IMR-90 (cell line): Measurements from ENCODE around the gene ZNF503. TPM values are rescaled to one million over a fixed set of nuclear protein-coding genes. Genes with fewer than 3 reads are reported as not detected.
A peak's percentile ranks its signal among the peaks of the same experiment; 100 is the strongest.

Experiments used
- ATAC-seq: fragments of 200-7000 bp; cut with Tn5 transposase; 2 replicates; pipeline ENCODE4 v1.9.1; 2020; ENCODE audit warnings: low read depth, mild to moderate bottlenecking, moderate library complexity
- BruUV-seq: library from RNA; stranded (reverse); fragments of 400-500 nt; replicated peaks from 2 replicates; lab custom pipeline; 2021; lab: Mats Ljungman, UMichigan
- CTCF ChIA-PET: fragments of 300-600 bp; formaldehyde crosslinking; extraction: SDS; loops from one replicate; lab custom pipeline; 2021; ENCODE audit warnings: antibody characterized with exemption; lab: Yijun Ruan, JAX
- POLR2A ChIA-PET: fragments of 300-600 bp; sonication (Branson Sonifier 250); formaldehyde crosslinking; loops from one replicate; lab custom pipeline; 2022; ENCODE audit warnings: antibody characterized with exemption; ENCODE audit not compliant: unreplicated experiment; lab: Charles Lee
- DNase-seq: peaks from one replicate; pipeline ENCODE4 v3.0.0; 2013
- H2AFZ ChIP-seq: replicated peaks from 2 replicates; pipeline ENCODE3; 2013; ENCODE audit warnings: low read length, mild to moderate bottlenecking; ENCODE audit not compliant: poor library complexity
- H2AK5ac ChIP-seq: 2 replicates; pipeline ENCODE4 v1.6.1; 2013; ENCODE audit warnings: low read depth, low read length, inconsistent platforms
- H2AK9ac ChIP-seq: replicated peaks from 2 replicates; pipeline ENCODE3; 2013; ENCODE audit warnings: mild to moderate bottlenecking, low read depth, low read length, moderate library complexity; ENCODE audit not compliant: poor library complexity
- H2BK120ac ChIP-seq: 2 replicates; pipeline ENCODE4 v1.6.1; 2013; ENCODE audit warnings: low read depth, low read length, inconsistent platforms
- H2BK15ac ChIP-seq: 3 replicates; pipeline ENCODE4 v1.6.1; 2013; ENCODE audit warnings: low read depth, low read length, inconsistent platforms
- H2BK20ac ChIP-seq: 2 replicates; pipeline ENCODE4 v1.6.1; 2013; ENCODE audit warnings: low read depth, mild to moderate bottlenecking, inconsistent platforms, low read length, moderate library complexity
- H2BK5ac ChIP-seq: 2 replicates; pipeline ENCODE4 v1.6.1; 2013; ENCODE audit warnings: mild to moderate bottlenecking, low read depth, low read length, inconsistent platforms; ENCODE audit not compliant: poor library complexity, severe bottlenecking
- H3K14ac ChIP-seq: replicated peaks from 2 replicates; pipeline ENCODE4 v1.6.1; 2013; ENCODE audit warnings: low read depth, low read length, inconsistent platforms
- H3K18ac ChIP-seq: 2 replicates; pipeline ENCODE4 v1.6.1; 2013; ENCODE audit warnings: low read depth, low read length, control low read depth
- H3K23ac ChIP-seq: 2 replicates; pipeline ENCODE4 v1.6.1; 2013; ENCODE audit warnings: low read depth, low read length, inconsistent platforms
- H3K27ac ChIP-seq: 2 replicates; pipeline ENCODE4 v1.5.1; 2013; ENCODE audit warnings: mild to moderate bottlenecking, control low read depth, low read length; ENCODE audit not compliant: insufficient read depth
- H3K27me3 ChIP-seq: 2 replicates; pipeline ENCODE4 v1.6.1; 2013; ENCODE audit warnings: low read length; ENCODE audit not compliant: control insufficient read depth, insufficient read depth
- H3K36me3 ChIP-seq: 2 replicates; pipeline ENCODE4 v1.6.1; 2013; ENCODE audit warnings: low read length, mixed read lengths; ENCODE audit not compliant: control insufficient read depth, insufficient read depth
- H3K4ac ChIP-seq: 2 replicates; pipeline ENCODE4 v1.6.1; 2013; ENCODE audit warnings: low read depth, low read length, inconsistent platforms
- H3K4me1 ChIP-seq: 2 replicates; pipeline ENCODE4 v1.6.1; 2013; ENCODE audit warnings: low read length, mixed read lengths; ENCODE audit not compliant: control insufficient read depth, insufficient read depth
- H3K4me2 ChIP-seq: 2 replicates; pipeline ENCODE4 v1.6.1; 2013; ENCODE audit warnings: low read depth, mild to moderate bottlenecking, control low read depth, low read length, moderate library complexity
- H3K4me3 ChIP-seq: 2 replicates; pipeline ENCODE4 v1.5.1; 2013; ENCODE audit warnings: low read depth, mild to moderate bottlenecking, control low read depth, low read length, moderate library complexity; ENCODE audit not compliant: insufficient read depth
- H3K56ac ChIP-seq: 2 replicates; pipeline ENCODE4 v1.6.1; 2013; ENCODE audit warnings: low read length, inconsistent platforms; ENCODE audit not compliant: insufficient read depth; ENCODE audit errors: extremely low read depth
- H3K79me1 ChIP-seq, 2 experiments: 2 replicates each; pipeline ENCODE4 v1.6.1; 2013; ENCODE audit warnings: low read length in 2 of 2, inconsistent platforms in 1 of 2, low read depth in 1 of 2
- H3K9ac ChIP-seq: 2 replicates; pipeline ENCODE4 v1.6.1; 2013; ENCODE audit warnings: low read depth, low read length, control low read depth
- H3K9me1 ChIP-seq: 2 replicates; pipeline ENCODE4 v1.6.1; 2013; ENCODE audit warnings: low read length, inconsistent platforms; ENCODE audit not compliant: insufficient read depth
- H3K9me3 ChIP-seq: 2 replicates; pipeline ENCODE4 v1.6.1; 2013; ENCODE audit warnings: low read length; ENCODE audit not compliant: control insufficient read depth, insufficient read depth
- H4K20me1 ChIP-seq: 2 replicates; pipeline ENCODE4 v1.6.1; 2013; ENCODE audit warnings: low read length, inconsistent platforms; ENCODE audit not compliant: insufficient read depth
- H4K5ac ChIP-seq: 2 replicates; pipeline ENCODE4 v1.6.1; 2013; ENCODE audit warnings: mild to moderate bottlenecking, low read depth, low read length, control low read depth
- H4K8ac ChIP-seq, 2 experiments: 2 replicates each; pipeline ENCODE4 v1.6.1; 2013; ENCODE audit warnings: low read depth in 2 of 2, low read length in 2 of 2, control low read depth in 1 of 2, inconsistent platforms in 1 of 2
- H4K91ac ChIP-seq: 2 replicates; pipeline ENCODE4 v1.6.1; 2013; ENCODE audit warnings: low read depth, low read length, inconsistent platforms; ENCODE audit not compliant: insufficient read depth
- BHLHE40 ChIP-seq: fragments of 150-350 bp; IDR thresholded peaks from 2 replicates; pipeline ENCODE4 v1.6.1; 2016; ENCODE audit warnings: mild to moderate bottlenecking, low read depth, low read length
- CEBPB ChIP-seq: IDR thresholded peaks from 2 replicates; pipeline ENCODE4 v1.6.1; 2012; ENCODE audit warnings: low read depth, low read length, improper control_type of control experiment
- CHD1 ChIP-seq: IDR thresholded peaks from 2 replicates; pipeline ENCODE4 v1.6.1; 2012; ENCODE audit warnings: low read depth, low read length, improper control_type of control experiment
- CTCF ChIP-seq: conservative IDR thresholded peaks from 2 replicates; pipeline ENCODE4 v1.5.1; 2012; ENCODE audit warnings: mild to moderate bottlenecking, low read depth, low read length, improper control_type of control experiment
- ELK1 ChIP-seq: fragments of 150-350 bp; IDR thresholded peaks from 2 replicates; pipeline ENCODE4 v1.6.1; 2016; ENCODE audit warnings: low read depth, mild to moderate bottlenecking, low read length, moderate library complexity, borderline replicate concordance
- FOS ChIP-seq: fragments of 150-350 bp; IDR thresholded peaks from 2 replicates; pipeline ENCODE4 v1.6.1; 2016; ENCODE audit warnings: low read depth, low read length
- MAFK ChIP-seq: IDR thresholded peaks from 2 replicates; pipeline ENCODE4 v1.6.1; 2012; ENCODE audit warnings: low read depth, low read length, improper control_type of control experiment
- MAZ ChIP-seq: IDR thresholded peaks from 2 replicates; pipeline ENCODE4 v1.6.1; 2012; ENCODE audit warnings: low read depth, mild to moderate bottlenecking, low read length, improper control_type of control experiment, moderate library complexity, borderline replicate concordance
- MXI1 ChIP-seq: IDR thresholded peaks from 2 replicates; pipeline ENCODE4 v1.6.1; 2012; ENCODE audit warnings: low read depth, mild to moderate bottlenecking, low read length, moderate library complexity, borderline replicate concordance
- NFE2L2 ChIP-seq: fragments of 150-350 bp; IDR thresholded peaks from 2 replicates; pipeline ENCODE4 v1.6.1; 2016; ENCODE audit warnings: low read depth, mild to moderate bottlenecking, low read length
- POLR2A ChIP-seq: IDR thresholded peaks from 2 replicates; pipeline ENCODE4 v1.6.1; 2012; ENCODE audit warnings: mild to moderate bottlenecking, low read depth, low read length
- RAD21 ChIP-seq: IDR thresholded peaks from 2 replicates; pipeline ENCODE4 v1.6.1; 2012; ENCODE audit warnings: low read length, improper control_type of control experiment
- RCOR1 ChIP-seq: IDR thresholded peaks from 2 replicates; pipeline ENCODE4 v1.6.1; 2012; ENCODE audit warnings: mild to moderate bottlenecking, low read length, improper control_type of control experiment; ENCODE audit not compliant: insufficient replicate concordance
- RFX5 ChIP-seq: IDR thresholded peaks from 2 replicates; pipeline ENCODE4 v1.8.0; 2012; ENCODE audit warnings: low read depth, mild to moderate bottlenecking, low read length, moderate library complexity
- SMC3 ChIP-seq: fragments of 150-350 bp; IDR thresholded peaks from 2 replicates; pipeline ENCODE4 v1.6.1; 2016; ENCODE audit warnings: low read depth, mild to moderate bottlenecking, antibody characterized with exemption, low read length, moderate library complexity
- WGBS, 2 experiments: methylation state at CpG; one replicate each; pipeline versions ENCODE4 v1.1.5 to v1.1.7; 2013; ENCODE audit warnings: missing lambda C conversion rate in 2 of 2; ENCODE audit not compliant: insufficient read length in 1 of 2; ENCODE audit errors: extremely low coverage in 2 of 2; 5-methylcytosine and 5-hydroxymethylcytosine counted together
- dilution Hi-C: fragments of 300-500 bp; cut with HindIII; formaldehyde crosslinking; loops from one replicate; pipeline ENCODE4 v1.14.3; 2018; ENCODE audit warnings: low sequenced_read_pairs; ENCODE audit not compliant: unreplicated experiment
- in situ Hi-C: fragments of 300-500 bp; cut with MboI; formaldehyde crosslinking; loops from 3 replicates; pipeline ENCODE4 v1.14.3; 2019; ENCODE audit warnings: low sequenced_read_pairs, inconsistent platforms, mixed read lengths
- intact Hi-C: fragments of 100-400 bp; cut with micrococcal nuclease; formaldehyde crosslinking; loops from 2 replicates; pipeline ENCODE4 v1.10.0; 2022
- polyA plus RNA-seq, 3 experiments: library from polyadenylated mRNA; depleted of rRNA; stranded (reverse); fragments of >200 nt; gene quantifications; 2 replicates each; pipeline ENCODE4 v1.2.3, GENCODE V29; 2012; ENCODE audit warnings: low replicate concordance in 1 of 3
- total RNA-seq: library from RNA; depleted of rRNA; stranded (reverse); fragments of >200 nt; gene quantifications from 2 replicates; pipeline ENCODE4 v1.2.3, GENCODE V29; 2012
- TF ChIP-seq, protein P1 (sequence below): fragments of 150-350 bp; IDR thresholded peaks from 2 replicates; pipeline ENCODE4 v1.6.1; 2017; ENCODE audit warnings: mild to moderate bottlenecking, antibody characterized with exemption, low read length, low read depth

The ZNF503 gene
- total and polyA plus RNA-seq, 2 of the 4 experiments (the other 2 are of a cell fraction): 0.36 to 5.8 TPM

- ATAC-seq: no peak
- H3K14ac ChIP-seq: peak overlapping the region; percentile 67; the same call in 1 of the 2 replicates
- peak overlapping the region; percentile 85 for H2BK120ac ChIP-seq
- H3K27ac ChIP-seq: no peak overlapping the region
- no peaks in the 10 kb centered on the region for H3K27me3 ChIP-seq
- H3K4ac ChIP-seq: peak overlapping the region; percentile 89; the same call in 1 of the 2 replicates
- no peak overlapping the region for H3K4me3 ChIP-seq
- H2AK9ac ChIP-seq: no peak overlapping the region
- TF ChIP-seq FOS (no peak), MAFK (no peak), BHLHE40 (no peak), CHD1 (no peak), RFX5 (no peak), MAZ (no peak), CEBPB (no peak), NFE2L2 (no peak), MXI1 (no peak), SMC3 (no peak), RAD21 (no peak), RCOR1 (no peak), POLR2A (no peak), CTCF (no peak), ELK1 (no peak)
- TF ChIP-seq, protein P1, sequence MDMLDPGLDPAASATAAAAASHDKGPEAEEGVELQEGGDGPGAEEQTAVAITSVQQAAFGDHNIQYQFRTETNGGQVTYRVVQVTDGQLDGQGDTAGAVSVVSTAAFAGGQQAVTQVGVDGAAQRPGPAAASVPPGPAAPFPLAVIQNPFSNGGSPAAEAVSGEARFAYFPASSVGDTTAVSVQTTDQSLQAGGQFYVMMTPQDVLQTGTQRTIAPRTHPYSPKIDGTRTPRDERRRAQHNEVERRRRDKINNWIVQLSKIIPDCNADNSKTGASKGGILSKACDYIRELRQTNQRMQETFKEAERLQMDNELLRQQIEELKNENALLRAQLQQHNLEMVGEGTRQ: no peak
- peaks cover 14% of the 10 kb centered on the region for H3K9me1 ChIP-seq
- H3K9me3 ChIP-seq: peaks cover 3% of the 10 kb centered on the region
- peak overlapping the region; percentile 19 to 33; a peak in 3 of 4 replicates for H4K8ac ChIP-seq
- H2AFZ ChIP-seq: no peak overlapping the region
- no peaks in the 10 kb centered on the region for H4K20me1 ChIP-seq
- intact Hi-C loops: no loop called here
- H3K79me1 ChIP-seq: no peaks in the 10 kb centered on the region
- no peaks in the 10 kb centered on the region for H3K36me3 ChIP-seq
- peak overlapping the region; percentile 61; the same call in 1 of the 3 replicates for H2BK15ac ChIP-seq
- H3K9ac ChIP-seq: no peak overlapping the region
- H3K18ac ChIP-seq: no peak overlapping the region
- in situ Hi-C loops: no loop called here
- dilution Hi-C loops: no loop called here
- no peak overlapping the region for H2BK5ac ChIP-seq
- H4K91ac ChIP-seq: peak overlapping the region; percentile 81
- H3K23ac ChIP-seq: no peak overlapping the region
- H3K56ac ChIP-seq: no peak overlapping the region
- no TSS peak for BruUV-seq
- CTCF ChIA-PET: interaction anchor here (1.3 to 2.0 kb wide), 2 partner anchors 37 to 63 kb away, joined by 3 to 5 read pairs; no protein-coding TSS in a partner anchor
- H2AK5ac ChIP-seq: peak overlapping the region; percentile 74; the same call in 1 of the 2 replicates
- no peak overlapping the region for H3K4me2 ChIP-seq
- H2BK20ac ChIP-seq: peak overlapping the region; percentile 84
- H4K5ac ChIP-seq: no peak overlapping the region
- POLR2A ChIA-PET: no interaction called here
- DNase-seq: no peak
- peaks cover 11% of the 10 kb centered on the region for H3K4me1 ChIP-seq
- WGBS, 2 experiments: no CpG with 5 or more reads among the region's 5 CpGs
These were observed 43.4 kb downstream of the ZNF503 start for GRCh38 chr10:75358132-75358531.
